Hematopoietic multipotent progenitor cell treated with erythropoietin and hydrocortisone succinate and interleukin-3 and kit ligand, for 15 days (in vitro differentiated cells): ENCODE results near the gene PRSS22.

ENCODE experiments used
- DNase-seq: peaks from one replicate; pipeline ENCODE4 v3.0.0-alpha.2; 2015; ENCODE audit warnings: low spot score

PRSS22 gene

GRCh38 chr16:2881783-2882649 lies 24.0 kb upstream of the PRSS22 start:
- no peak for DNase-seq

DNA sequence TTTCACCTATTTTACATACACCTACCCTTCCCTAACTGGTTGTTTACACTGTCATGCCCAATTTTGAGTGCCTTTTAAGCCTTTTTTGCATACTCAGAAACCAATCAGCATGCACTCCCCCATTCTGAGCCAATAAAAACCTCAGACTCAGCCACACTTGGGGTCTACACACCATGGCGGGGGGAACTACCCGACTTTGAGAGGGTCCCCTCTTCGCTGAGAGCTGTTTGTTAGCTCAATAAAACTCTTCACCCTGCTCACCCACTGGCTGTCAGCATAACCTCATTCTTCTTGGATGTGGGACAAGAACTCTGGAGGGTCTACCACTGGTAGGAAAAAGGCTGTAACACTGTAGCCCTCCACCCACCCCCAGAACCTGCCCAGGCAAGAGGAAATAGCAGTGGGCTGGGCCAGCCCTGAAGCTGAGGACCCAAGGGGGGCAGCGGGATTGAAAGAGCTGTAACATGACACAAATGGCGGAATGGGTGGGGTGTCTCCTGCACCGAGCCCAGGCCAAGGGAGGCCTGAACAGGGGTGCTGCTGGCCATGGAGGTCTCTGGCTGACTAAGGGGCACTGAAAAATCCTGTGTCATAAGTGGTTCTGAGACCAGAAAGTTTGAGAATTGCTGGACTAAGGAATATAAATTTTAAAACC lies 22.0 kb upstream of the PRSS22 start:
- no peak for DNase-seq

DNA sequence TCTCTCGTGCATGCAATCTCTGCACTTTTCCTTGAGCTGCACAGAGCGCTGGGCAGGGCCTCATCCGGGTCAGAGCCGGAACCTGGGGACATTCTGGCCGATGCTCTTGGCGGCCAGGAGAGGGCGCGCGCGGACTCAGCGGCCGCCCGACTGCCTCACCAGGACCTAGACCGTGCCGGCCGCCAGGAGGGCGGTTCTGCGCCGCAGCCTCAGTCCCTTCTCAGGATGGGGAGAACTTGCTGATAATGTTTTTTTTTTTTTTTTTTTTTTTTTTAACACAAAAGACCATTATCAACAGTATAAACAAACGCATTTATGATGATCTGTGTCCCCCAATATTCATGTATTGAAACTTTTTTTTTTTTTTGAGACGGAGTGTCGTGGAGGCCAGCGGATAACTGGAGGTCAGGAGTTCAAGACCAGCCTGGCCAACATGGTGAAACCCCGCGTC lies 17.0 kb upstream of the PRSS22 start:
- DNase-seq: peak; percentile 82

- DNase-seq: no peak
Observed at GRCh38 chr16:2874032-2874911, 16.3 kb upstream of the PRSS22 start.

- DNase-seq: no peak
Observed at GRCh38 chr16:2871926-2872325, 14.0 kb upstream of the PRSS22 start.

- peak; percentile 88 for DNase-seq
Observed at GRCh38 chr16:2867987-2868789, 10.2 kb upstream of the PRSS22 start.

DNA sequence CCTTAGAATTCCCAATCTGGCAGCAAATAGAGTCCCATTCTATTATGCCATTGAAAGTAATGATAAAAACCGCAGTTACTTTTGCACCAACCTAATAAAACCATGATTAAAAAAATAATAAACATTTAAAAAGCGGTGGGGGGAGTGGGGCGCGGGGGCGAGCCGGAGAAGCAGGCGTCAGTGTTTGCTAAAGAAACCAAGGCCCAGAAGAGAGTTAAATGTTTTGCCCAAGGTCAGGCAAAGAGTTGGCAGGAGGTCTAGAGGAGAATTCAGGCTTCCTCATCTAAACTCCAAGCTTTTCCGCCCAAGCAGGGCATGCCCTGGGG lies 9.7 kb upstream of the PRSS22 start:
- no peak for DNase-seq

GRCh38 chr16:2866431-2866830 lies 8.5 kb upstream of the PRSS22 start:
- DNase-seq: no peak

GRCh38 chr16:2865651-2866050 lies 7.7 kb upstream of the PRSS22 start:
- DNase-seq: no peak

GRCh38 chr16:2860826-2861567 lies 3.0 kb upstream of the PRSS22 start:
- DNase-seq: no peak

GRCh38 chr16:2859686-2860265 lies 1.8 kb upstream of the PRSS22 start:
- DNase-seq: no peak

- DNase-seq: no peak
Observed at GRCh38 chr16:2858245-2859025, 465 bp upstream of the PRSS22 start.

GRCh38 chr16:2856686-2857450 lies 1.1 kb downstream of the PRSS22 start:
- no peak for DNase-seq

DNA sequence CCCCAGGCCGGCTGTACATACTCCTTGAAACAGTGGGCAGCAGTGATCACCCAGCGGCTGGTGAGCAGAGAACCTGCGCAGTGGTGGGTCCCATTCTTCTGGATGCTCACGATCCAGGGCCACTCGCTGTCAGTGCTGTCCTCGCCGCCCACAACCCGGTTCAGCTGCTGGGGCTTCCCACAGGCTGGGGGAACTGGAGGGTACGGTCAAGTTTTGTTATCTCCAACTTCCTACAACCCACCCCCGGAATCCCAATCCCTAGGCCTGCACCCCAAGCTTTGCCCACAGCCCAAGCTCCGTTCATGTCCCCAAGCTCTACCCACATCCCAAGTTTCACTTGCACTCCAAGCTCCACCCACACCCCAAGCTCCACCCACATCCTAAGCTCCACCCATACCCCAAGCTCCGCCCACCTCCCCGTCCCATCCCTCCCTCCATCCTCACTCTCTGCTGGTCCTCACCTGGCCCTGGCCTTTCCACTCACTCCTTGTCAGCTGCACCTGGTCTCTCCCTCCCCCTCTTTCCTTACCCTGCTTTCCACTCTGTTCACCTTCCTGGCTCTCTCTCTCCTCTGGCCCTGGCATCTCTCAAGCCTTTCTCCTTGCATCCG lies 1.8 kb downstream of the PRSS22 start:
- DNase-seq: peak; percentile 10

DNA sequence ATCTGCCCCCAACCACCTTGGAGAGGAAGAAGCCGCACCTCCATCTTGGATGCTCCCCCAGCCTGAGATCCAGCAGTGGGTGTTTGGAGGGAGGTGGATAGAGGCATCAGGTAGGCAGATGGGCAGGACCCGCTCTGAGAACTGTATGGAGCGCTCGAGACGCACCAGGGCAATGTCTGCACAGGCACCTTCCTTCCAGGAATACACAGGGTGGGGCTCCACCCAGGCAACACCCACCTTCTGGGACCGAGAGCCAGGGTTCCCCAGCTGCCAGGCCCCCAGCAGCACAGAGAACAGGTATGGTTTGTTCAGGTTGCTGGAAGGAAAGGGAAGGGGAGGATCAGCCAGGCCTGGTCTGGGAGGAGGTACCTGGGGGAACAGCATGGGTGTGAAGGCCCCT lies 2.4 kb downstream of the PRSS22 start:
- DNase-seq: no peak

- peak; percentile 27 for DNase-seq
Observed at GRCh38 chr16:2854700-2855309, 3.2 kb downstream of the PRSS22 start.

- no peak for DNase-seq
Observed at GRCh38 chr16:2853531-2854073, 4.4 kb downstream of the PRSS22 start.
